SKM-1 (cell line): ENCODE data around the gene SAPCD2.
"Not testable (repeated sequence)": the region's sequence is repeated elsewhere in the genome, so short reads cannot be mapped to it uniquely, and the experiment has no call there.

Source experiments
- DNase-seq: peaks from one replicate; lab custom pipeline; 2025; ENCODE audit not compliant: unreplicated experiment; lab: John Stamatoyannopoulos, UW

Gene SAPCD2

DNA sequence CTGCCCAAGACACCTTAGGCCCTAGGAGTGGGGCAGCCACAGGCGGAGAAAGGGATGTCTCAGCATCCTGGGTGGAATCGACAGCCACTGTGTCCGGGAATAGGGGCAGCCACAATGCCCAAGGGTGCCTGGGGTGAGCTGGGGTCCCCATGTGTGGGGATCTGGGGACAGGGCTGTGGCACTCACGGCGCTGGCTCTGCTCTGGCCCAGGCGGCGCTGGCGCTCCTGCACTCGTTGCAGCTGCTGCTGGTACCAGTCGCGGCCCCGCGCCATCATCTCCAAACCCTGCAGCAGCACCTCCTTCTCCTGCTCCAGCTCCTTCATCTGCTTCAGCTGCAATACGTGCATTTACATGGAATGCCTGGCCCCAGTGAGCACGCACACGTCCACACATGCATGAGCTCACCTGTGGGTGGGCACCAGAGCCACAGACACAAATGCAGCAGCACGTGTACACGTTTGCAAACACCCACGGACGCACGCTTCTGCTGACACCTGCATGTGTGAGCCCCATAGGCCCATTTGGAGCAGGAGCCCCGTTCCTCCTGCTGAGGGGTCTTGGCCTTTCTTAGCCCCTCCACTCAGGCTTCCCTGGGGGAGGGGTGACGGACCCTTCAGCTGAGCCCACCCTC is 4.9 kb downstream of the SAPCD2 start:
- DNase-seq: no peak

DNA sequence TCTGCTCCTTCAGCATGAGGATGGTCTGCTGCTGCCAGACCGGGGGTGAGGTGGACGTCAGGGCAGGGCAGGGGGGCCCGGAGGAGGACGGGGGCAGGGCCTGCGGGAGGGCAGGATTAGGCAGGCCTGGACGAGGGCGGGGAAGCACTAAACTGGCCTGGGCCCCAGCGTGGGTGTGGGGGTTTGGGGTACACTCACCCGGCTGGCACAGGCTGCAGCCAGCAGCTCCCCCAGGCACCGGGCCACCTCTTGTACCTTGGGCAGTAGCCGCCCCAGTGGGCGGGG is 5.5 kb downstream of the SAPCD2 start:
- no peak for DNase-seq

DNA sequence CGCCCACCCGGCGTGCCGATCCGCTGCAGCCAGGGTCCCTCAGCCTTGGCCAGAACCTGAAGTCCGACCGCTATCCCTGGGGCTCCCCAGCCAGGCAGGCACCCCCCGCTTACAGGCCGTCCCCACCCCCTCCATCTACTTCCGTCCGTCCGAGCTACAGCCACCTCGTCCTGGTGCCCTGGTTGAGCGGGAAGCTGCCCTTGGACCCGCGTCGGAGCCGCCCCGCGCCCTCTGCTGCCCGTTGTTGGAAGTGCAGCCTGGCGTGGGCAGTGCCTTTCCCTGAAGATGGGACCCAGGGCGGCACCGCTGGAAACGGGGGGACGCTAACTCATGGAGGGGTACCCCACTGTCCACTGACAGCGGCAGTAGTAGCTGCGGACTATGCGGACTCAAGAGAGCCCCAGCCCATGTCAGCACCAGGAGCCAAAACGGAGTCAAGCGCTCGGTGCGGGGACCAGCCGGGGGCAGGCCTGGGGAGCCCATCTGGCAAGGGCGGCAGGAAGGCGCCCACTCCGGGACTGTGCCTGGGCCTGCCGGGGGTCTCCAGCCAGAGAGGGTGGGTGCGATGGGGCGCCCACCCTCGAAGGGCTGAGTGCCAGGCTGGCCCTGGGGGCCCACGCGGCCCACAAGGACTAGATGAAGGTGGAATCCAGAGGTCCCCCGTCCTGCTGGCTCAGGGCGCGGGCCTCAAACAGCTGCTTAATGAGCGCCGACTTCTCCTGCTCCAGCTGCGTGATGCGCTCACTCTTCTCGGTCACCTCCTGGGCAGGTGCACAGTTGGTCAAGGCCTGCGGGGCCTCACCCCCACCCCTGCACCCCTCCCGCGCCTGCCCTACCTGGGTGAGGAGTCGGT is 6.1 kb downstream of the SAPCD2 start:
- DNase-seq: peak; percentile 17

- no peak for DNase-seq
Observed at GRCh38 chr9:137063311-137064026, 6.9 kb downstream of the SAPCD2 start.

- not testable (repeated sequence) for DNase-seq
Observed at GRCh38 chr9:137062798-137063197, 7.6 kb downstream of the SAPCD2 start.

DNA sequence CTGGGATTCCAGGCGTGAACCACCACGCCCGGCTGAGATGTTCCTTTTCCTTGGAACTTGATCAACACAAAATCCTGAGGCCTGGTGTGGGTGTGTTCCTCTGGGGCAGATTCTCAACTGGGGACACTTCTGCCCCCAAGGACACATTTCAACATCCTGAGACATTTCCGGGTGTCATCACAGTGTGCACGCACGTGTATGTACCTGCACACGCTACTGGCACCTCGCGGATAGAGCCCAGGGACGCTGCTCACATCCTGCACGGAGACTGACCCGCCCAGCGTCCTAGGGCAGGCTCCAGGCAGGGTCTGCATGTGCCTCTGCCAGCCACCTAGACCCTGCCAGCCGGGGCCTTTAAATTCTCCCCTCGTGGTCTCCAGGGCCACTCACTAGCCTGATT is 8.0 kb downstream of the SAPCD2 start:
- DNase-seq: no peak

GRCh38 chr9:137058521-137059234 is 11.7 kb downstream of the SAPCD2 start:
- no peak for DNase-seq

GRCh38 chr9:137057545-137057944 is 12.8 kb downstream of the SAPCD2 start:
- no peak for DNase-seq

DNA sequence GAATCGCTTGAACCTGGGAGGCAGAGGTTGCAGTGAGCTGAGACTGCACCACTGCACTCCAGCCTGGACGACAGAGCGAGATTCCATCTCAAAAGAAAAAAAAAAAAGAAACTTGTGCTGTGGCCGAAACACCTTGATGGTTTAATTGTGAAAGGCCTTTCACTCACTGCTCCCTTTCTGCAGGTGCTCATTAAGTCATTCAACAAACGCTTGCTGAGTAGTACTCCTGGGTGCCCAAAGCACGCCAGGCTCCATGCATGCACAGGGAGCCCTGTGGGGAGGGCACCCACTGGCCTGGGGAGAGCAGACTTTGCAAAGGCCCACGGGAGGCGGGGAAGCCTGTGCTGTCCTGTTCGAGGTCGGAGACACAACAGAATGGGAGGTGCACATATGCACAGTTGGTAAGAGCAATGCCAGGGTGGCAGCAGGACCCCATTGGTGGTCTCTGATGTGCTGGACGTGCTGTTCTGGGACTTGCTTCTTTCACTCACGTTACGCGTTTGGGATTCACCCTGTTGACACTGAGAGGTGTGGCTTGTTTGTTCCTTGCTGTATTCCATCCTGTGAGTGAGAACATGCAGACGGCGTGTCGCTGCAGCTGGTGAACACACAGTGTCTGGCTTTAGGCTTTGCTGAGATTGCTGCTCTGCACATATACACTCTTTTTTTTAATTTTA is 13.5 kb downstream of the SAPCD2 start:
- DNase-seq: no peak

GRCh38 chr9:137055385-137056364 is 14.7 kb downstream of the SAPCD2 start:
- no peak for DNase-seq

DNA sequence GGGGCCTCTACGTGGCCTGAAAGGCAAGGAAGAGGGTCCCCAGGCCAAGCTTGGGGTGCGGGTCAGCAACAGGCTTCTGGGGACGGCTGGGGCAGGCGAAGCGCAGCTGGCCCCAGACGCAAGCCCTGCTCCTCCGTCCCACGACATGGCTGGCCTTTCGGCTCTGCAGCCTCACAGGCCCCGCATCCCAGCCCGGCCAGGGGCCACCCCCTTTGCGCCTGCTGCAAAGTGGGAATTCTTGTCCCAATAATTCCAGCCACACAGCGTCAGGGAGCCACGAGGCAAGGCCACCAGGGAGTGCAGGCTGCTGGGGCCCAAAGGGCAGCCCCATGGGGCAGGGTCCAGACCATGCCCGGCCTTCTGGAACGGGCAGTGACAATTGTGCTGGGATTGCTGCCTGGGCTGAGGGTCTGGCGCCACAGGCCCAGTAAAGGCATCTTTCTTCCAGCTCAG is 15.4 kb downstream of the SAPCD2 start:
- no peak for DNase-seq

GRCh38 chr9:137053944-137054931 is 16.1 kb downstream of the SAPCD2 start, which contains the start of gene ENTPD2:
ENTPD2 (minus strand) TSS chr9:137054061; CDS start chr9:137053997, 64 bp downstream.
- no peak for DNase-seq

DNA sequence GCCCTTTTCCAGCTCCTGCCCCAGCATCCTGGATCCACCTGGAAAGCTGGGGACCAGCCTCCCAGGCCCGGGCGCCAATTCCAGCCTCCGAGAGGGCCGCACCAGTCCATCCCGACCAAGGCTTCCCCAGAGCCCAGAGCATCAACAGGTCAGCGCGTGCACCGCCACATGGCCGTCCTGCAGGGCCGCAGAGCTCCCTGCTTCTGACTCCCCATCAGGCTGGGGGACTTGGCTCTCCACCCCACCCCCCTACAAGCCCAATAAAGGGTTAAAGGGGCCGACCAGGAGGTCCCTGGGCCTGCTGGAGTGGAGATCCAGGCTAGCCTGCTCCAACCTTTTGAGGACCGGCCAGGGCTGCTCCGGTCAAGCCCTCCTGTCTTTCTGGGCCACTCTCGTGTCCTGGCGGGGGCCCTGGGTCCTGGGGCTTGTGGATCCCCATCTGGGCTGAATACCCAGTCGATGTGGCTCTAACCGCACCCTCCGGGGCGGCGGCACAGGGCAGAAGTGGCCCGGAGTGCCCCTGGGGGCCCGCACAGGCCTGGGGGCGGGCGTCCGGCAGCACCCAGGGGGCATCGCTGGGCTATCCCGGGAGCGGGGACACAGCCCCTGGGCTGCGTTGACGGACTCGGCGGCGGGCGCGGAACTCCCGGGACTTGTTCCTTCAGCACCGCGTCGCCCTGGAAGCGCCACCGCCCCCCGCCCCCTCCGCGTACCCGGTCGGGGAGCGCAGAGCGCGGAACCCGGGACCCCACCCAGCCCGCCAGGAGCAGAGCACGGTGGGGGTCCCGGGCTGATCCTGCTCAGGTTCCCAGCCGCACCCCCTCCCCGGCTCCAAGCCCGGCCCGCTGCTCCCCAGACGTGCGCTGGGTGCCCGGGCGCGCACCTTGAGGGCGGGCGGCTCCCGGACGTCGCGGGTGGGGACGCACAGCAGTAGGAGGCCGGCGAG is 17.1 kb downstream of the SAPCD2 start:
- DNase-seq: no peak

GRCh38 chr9:137052293-137052692 is 18.1 kb downstream of the SAPCD2 start:
- no peak for DNase-seq

- no peak for DNase-seq
Observed at GRCh38 chr9:137051145-137051724, 19.1 kb downstream of the SAPCD2 start.

DNA sequence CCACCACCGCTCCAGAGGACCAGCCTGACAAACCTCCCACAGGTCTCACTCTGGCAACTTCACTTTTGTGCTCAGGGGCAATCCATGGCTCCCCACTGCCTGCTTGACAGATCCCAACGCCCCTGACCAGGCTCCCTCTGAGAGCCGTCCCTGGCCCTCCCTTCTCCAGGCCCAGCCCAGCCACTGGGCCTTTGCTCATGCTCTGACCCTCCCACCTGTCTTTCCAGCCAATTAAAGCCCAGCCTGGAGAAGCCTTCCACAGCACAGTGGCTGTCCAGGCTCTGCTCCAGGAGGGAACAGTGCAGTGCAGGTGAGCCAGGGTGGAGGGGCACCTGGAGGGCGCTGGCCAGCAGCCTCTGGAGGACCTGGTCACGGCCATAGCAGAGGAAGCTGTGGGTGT is 19.8 kb downstream of the SAPCD2 start:
- no peak for DNase-seq
